GM12892 (cell line): Measurements from ENCODE around the gene NR3C1.

Experiments
- POLR2A ChIP-seq: IDR thresholded peaks from 2 replicates; pipeline ENCODE4 v1.6.1; 2011; ENCODE audit warnings: low read depth, low read length, control low read depth
- POLR2AphosphoS5 ChIP-seq: IDR thresholded peaks from 2 replicates; pipeline ENCODE4 v1.6.1; 2011; ENCODE audit warnings: low read depth, low read length, control low read depth

DNA sequence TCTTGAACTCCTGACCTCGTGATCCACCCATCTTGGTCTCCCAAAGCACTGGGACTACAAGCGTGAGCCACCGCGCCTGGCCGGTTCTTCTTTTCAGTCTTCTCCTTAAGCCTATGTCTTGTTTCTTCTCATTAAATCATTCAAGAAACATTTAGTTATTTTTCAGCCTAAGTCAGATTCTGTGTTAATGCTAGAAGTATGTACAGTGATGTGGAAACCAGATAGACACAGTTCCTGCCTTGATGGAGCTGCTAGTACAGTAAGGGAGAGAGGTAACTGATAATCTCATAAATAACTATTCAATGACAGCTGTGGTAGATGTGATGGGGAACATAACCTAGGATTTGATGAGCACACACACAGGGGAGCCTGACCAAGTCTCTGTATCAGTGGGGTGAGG lies 46.3 kb upstream of the NR3C1 start:
- TF ChIP-seq POLR2A (no peak), POLR2AphosphoS5 (no peak)
